PC-3 (cell line): Measurements from ENCODE around the gene BUD13.

Experiments used
- CTCF ChIP-seq: fragments of 300-600 bp; sonication (generic); conservative IDR thresholded peaks from 2 replicates; pipeline ENCODE4 v1.5.1; 2017; ENCODE audit warnings: antibody characterized with exemption, low read depth, mild to moderate bottlenecking, low read length
- EZH2 ChIP-seq: fragments of 300-600 bp; sonication (generic); IDR thresholded peaks from one replicate; pipeline ENCODE4 v1.6.1; 2017; ENCODE audit warnings: antibody characterized with exemption, mild to moderate bottlenecking, low read length; ENCODE audit not compliant: unreplicated experiment

GRCh38 chr11:116812109-116812508 lies 39.3 kb upstream of the BUD13 start:
- TF ChIP-seq CTCF (no peak), EZH2 (no peak)
